A673 (cell line): ENCODE results near the gene CTNNA3.

Source experiments
- EZH2 ChIP-seq: fragments of 200-600 bp; sonication (generic); IDR thresholded peaks from 2 replicates; pipeline ENCODE4 v1.6.1; 2017; ENCODE audit warnings: borderline replicate concordance, low read depth, mild to moderate bottlenecking, mixed read lengths, antibody characterized with exemption, low read length; ENCODE audit not compliant: poor library complexity, severe bottlenecking
- TF ChIP-seq, protein P1 (sequence below): fragments of 300-800, 200-600 bp; sonication (generic); conservative IDR thresholded peaks from 2 replicates; pipeline ENCODE4 v1.5.1; 2017; ENCODE audit warnings: low read depth, mild to moderate bottlenecking, antibody characterized with exemption, low read length, moderate library complexity, mixed read lengths

GRCh38 chr10:65940105-65940504 is 1755.9 kb downstream of the CTNNA3 start:
- TF ChIP-seq, protein P1, sequence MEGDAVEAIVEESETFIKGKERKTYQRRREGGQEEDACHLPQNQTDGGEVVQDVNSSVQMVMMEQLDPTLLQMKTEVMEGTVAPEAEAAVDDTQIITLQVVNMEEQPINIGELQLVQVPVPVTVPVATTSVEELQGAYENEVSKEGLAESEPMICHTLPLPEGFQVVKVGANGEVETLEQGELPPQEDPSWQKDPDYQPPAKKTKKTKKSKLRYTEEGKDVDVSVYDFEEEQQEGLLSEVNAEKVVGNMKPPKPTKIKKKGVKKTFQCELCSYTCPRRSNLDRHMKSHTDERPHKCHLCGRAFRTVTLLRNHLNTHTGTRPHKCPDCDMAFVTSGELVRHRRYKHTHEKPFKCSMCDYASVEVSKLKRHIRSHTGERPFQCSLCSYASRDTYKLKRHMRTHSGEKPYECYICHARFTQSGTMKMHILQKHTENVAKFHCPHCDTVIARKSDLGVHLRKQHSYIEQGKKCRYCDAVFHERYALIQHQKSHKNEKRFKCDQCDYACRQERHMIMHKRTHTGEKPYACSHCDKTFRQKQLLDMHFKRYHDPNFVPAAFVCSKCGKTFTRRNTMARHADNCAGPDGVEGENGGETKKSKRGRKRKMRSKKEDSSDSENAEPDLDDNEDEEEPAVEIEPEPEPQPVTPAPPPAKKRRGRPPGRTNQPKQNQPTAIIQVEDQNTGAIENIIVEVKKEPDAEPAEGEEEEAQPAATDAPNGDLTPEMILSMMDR, result no peak
- no peak for TF ChIP-seq EZH2
